Head of caudate nucleus (tissue), 42 donors: ENCODE measurements around the gene ASB6.
A peak's percentile ranks its signal among the peaks of the same experiment; 100 is the strongest.
"Not testable (repeated sequence)": the region's sequence is repeated elsewhere in the genome, so short reads cannot be mapped to it uniquely, and the experiment has no call there.

Experiments
- DNase-seq, 42 donors: peaks; one replicate each; pipeline versions ENCODE4 v3.0.0 to v3.0.0-alpha.2; 2020 to 2021; ENCODE audit warnings: mixed read lengths in 7 of 42
- intact Hi-C: fragments of 100-400 bp; cut with DNase I; formaldehyde crosslinking; loops from one replicate; pipeline ENCODE4 v1.15.0; 2022

The ASB6 gene

DNA sequence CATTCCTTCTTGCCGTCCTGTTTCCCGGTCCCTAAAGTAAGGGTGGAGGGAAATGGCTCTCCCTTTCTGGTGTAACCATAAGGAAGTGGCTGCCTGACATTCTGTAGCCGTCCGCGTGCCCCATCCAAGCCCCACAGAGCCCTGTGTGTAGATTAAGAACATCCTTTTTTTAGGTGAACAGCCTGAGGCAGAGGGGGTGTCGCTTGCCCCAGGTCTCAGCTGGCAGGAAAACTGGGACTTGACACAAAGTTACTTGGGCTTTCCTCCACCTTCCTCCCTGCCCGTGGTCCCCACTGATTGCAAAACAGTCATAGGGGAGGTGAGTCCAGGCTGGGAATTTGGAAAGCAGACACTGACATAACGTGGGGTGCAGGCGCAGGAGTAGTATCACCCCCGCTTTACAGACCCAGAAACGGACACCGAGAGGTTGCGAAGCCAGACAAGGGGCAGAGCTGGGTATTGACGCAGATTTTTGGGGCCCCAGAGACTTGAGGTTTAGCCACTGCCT, 43.8 kb downstream of the ASB6 start:
- intact Hi-C loops: no loop called here

DNA sequence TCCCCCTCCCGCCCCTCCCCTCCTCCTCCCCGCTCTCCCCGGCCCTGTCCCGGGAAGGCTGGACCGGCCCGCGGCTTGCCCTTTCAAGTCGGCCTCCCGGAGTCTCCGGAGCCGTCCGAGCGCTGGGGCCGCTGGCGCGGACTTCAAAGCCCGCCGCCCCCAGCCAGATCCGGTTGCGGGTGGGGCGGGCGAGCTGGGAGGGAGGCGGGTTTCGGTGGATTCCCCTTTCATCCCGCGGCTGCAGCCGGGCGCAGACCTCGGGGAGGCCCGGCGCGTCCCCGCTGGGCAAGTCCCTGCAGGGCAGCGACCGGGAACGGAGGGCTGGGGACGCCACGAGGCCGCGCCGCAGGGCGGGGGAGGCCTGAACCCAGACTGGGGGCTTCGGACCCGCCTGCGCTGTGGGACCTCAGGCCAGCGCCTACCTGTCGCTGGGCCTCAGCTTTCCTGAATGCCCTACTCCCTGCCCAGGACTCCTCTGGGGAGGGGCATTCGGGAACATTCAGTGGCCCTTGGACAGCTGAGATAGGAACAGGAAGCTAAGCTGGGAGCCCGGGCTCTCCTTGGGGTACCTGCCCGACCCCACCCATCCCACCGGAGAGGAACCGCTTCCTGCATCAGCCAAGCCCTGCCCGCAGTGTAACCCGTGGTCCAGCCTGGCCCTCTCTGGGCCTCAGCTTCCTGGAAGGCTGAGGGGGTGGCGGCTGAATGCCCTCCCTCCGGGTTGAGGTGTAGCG, 44.4 kb downstream of the ASB6 start:
- intact Hi-C loops: no loop called here
- peak in 2 of 42 donors; percentile 16 to 56 for DNase-seq

More for the DNA sequence above, 43.8 kb downstream of the ASB6 start:
- no peak for DNase-seq

DNA sequence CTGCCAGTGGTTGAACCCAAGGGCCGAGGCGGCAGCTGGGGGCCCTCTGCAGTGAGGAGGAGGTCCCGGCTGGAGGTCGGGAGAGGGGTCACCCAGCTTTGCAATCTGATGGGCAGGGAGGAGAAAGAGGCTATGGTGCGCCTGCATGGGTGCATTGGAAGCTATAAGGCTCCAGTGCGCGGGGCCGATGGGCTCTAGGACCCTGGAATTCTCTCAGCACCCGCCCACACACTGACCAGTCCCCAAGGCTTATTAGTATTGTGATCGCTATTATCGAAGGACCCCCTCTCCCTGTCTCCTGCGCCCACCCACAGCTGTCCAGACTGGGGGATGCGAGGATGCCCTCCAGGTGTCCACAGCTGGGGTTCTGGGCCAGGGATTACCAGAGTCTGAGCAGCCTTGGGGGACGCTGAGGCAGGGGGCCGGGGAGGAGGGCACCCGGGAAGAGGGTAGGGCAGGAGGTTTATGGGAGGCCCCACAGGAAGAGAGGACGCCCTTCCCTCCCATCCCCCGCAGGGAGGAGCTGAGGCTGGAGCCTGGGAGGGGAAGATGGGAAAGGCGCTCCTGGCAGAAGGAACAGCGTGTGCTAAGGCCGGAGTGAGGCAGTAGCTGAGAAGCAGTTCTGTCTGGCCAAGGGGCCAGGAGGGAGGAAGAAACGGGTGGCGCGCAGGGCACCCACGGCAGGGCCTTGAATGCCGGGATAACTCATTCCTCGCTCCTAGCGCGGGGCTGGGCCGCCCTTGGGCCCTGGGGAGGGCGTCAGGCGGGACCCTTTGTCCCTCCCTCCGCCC, 45.2 kb downstream of the ASB6 start:
- intact Hi-C loops: no loop called here
- DNase-seq: no peak

DNA sequence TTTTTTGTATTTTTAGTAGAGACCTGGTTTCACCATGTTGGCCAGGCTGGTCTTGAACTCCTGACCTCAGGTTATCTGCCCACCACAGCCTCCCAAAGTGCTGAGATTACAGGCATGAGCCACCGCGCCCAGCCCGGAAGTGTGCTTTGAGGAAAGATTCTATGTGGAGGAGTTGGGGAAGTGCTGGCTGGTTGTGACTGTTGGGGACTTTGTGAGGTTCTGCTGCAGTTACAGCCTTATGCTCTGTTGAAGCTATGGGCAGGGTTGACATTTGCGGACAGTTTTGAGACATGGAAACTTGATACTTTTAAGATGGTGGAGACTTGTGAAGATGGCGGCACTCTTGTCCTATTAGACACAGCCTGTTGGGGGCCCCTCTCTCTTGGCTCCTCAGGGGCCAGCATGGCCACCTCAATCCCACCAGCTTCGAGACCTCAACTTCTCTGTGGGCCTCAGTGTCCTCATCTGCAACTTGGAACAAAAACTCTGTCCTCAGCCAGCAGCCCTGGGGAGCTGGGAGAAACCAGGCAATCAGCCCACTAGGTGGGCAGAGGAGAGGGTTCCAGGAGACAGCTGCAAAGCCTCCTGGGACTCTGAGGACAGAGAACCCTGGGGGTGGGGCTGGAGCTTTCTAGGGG, 45.9 kb downstream of the ASB6 start:
- intact Hi-C loops: no loop called here
- DNase-seq: no peak

DNA sequence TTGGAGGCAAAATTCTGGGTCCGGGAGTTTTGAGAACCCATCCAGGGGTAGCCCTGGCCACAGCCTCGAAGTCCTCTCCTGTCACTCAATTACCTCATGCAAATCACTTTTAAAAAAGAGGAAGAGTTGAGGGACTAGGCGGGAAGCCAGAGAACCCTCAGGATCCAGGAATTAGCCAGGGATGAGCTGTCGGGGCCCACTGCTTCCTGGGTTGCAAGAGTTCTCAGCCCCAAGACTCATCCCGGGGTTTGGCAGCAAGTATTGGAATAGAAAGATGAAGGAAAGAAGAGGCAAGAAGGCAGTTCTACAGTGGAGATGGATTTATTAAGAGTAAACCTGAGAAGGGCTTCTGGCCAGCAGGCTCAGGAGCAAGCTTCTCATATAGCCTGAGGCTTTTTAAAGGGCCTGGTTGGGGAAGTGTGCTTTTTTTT, 46.6 kb downstream of the ASB6 start:
- intact Hi-C loops: no loop called here

DNA sequence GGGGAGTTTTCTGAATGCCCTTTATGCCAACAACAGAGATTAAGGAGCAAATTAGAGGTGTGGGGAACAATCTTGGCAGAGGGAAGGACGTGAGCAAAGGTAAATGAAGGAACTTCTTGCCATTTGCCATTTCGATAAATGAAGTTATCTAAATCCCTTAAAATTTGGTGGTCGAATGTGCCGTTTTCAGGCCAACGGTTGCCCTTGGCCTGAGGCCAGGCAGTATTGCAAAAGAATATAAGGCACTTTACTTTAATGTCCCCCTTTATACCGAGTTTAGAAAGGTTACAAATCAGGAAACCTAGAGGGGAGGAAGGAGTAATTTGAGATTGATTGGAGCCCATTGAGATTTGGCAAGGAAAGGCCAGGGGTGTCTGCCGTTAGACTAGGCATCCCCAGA, 47.3 kb downstream of the ASB6 start:
- intact Hi-C loops: no loop called here
- DNase-seq: no peak

More for the DNA sequence above, 46.6 kb downstream of the ASB6 start:
- DNase-seq: no peak

DNA sequence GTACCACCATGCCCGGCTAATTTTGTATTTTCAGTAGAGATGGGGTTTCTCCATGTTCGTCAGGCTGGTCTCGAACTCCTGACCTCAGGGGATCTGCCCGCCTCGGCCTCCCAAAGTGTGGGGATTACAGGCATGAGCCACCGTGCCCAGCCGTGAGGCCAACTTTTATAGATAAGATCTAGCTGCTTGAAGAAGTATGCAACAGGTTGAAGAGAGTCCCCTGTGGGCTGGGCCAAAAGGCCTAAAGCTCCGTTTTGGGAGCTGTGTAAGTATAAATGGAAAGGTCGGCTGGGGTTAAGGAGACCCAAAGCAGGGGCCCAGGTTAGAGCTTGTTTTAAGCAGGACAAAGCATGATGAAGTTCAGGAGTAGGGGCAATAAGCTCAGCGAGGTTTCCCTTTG, 49.2 kb downstream of the ASB6 start:
- intact Hi-C loops, DNase-seq: not testable (repeated sequence)

DNA sequence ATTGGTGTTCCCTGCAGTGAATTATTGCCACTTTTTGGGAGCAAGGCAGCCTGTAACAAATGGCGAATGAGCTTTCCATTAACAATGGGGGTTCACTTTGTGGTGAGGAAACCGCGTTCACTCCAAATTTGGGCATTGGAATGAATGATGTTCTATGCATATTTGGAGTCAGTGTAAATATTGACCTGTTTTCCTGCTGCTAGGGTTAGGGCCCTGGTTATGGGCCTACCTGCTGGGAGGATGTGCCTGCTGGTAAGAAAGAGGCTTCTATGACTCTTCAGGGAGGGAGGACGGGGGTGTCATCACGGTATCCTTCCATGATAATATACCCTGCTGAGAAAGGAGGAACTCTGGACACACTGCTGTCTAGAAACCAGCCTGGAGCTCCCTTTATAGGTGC, 50.0 kb downstream of the ASB6 start:
- no peak for DNase-seq
- intact Hi-C loops: no loop called here

DNA sequence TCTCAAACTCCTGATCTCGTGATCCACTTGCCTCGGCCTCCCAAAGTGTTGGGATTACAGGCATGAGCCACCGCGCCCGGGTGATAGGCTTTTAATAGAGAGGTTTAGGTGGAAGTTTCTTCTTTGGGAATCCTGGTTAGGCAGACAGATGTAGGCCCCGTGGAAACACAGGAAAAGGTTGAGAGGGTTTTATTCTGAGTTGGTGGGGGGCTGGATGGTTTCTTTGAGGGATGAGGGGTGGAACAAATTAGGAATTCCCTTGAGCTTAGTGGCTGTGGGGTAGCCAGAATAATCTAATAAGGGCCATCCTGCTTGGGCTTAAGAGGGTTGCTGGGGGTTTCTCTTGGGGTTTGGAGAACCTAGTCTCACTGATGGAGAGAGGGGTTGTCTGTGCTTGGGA, 51.5 kb downstream of the ASB6 start:
- intact Hi-C loops: no loop called here
- DNase-seq: no peak

DNA sequence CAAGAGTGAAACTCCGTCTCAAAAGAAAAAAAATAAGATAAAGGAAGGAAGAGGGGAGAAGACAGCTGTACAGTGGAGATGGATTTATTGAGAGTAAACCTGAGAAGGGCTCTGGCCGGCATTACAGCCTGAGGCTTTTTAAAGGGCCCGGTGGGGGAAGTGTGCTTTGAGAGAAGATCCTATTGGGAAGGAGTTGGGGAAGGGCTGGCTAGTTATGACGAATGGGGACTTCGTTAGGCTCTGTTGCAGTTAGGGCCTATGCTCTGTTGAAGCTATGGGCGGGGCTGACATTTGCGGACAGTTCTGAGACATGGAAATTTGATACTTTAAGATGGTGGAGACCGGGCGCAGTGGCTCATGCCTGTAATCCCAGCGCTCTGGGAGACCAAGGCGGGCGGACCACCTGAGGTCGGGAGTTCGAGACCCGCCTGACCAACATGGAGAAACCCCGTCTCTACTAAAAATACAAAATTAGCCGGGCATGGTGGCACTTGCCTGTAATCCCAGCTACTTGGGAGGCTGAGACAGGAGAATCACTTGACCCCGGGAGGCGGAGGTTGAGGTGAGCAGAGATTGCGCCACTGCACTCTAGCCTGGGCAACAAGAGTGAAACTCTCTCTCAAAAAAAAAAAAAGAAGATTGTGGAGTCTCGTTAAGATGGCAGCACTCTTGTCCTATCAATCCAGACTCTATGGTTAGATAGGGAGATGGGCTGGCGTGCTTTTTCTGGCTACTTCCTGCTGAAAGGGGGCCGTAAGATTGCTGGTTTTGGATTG, 54.3 kb downstream of the ASB6 start:
- no peak for DNase-seq
- intact Hi-C loops: loop anchor here (10.0 kb wide), 1 partner anchor 63 kb away; no protein-coding TSS in a partner anchor

DNA sequence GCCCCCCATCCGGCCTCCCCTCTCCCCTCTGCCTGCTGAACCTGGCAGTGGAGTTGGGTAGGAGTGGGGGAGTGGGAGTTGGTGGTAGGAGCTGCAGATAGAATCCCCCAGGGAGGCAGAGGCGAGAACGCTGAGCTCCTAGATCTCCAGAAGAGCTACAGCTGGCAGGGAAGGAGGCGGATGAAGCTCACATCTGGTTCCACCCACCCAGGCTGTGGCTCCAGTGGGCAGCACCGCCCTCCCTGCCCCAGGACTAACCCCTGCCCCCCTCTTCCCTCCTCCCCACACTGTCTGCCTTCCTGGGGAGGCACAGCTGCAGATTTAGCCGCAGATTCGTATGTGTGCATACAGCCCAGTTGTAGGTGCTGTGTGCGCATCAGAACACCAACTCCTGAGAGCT, 55.3 kb downstream of the ASB6 start:
- intact Hi-C loops: loop anchor here (10.0 kb wide), 1 partner anchor 62 kb away; no protein-coding TSS in a partner anchor
- no peak for DNase-seq

DNA sequence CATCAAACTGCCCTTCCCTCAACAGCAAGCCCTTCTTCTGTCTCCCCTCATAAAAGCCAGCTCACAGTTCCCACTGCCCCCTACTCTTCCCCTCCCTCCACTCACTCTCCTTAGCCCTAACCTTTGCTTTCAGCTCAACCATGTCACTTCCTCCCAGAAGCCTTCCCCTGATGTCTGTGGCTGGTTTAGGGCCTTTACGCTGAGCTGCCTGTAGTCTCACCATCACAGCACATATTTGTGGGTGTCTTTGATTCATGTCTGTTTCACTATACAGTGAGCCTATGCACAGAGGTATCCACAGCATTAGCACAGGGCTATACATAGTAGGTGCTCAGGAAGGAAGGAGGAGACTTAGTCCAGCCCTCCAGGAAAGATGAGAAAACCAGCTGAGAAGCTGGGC, 55.7 kb downstream of the ASB6 start:
- DNase-seq: no peak
- intact Hi-C loops: loop anchor here (10.0 kb wide), 1 partner anchor 61 kb away; no protein-coding TSS in a partner anchor

DNA sequence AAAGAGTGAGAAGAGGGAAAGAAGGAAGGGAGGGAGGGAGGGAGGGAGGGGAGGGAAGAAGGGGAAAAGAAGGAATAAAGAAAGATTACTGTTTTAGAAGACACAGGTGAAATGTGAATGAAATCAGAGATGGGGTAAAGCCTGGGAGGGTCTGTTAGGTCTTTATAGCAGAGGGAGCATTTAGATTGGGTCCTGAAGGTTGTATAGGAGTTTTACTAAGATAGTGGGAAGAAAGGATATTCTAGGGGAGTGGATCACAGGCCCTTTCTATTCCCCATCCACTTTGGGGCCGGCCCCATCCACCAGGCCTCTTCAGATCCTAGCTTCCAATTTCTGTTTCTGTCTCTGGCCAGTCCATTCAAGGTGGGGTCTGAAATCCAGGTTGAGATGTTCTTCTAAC, 56.6 kb downstream of the ASB6 start:
- intact Hi-C loops: loop anchor here (10.0 kb wide), 1 partner anchor 61 kb away; no protein-coding TSS in a partner anchor
- DNase-seq: no peak
